Liver (tissue), 9 donors: ENCODE measurements around the gene FIBCD1. TPM values are rescaled to one million over a fixed set of nuclear protein-coding genes. Genes with fewer than 3 reads are reported as not detected.

Source experiments
- DNase-seq: peaks from one replicate; pipeline ENCODE4 v3.0.0-alpha.2; 2017; ENCODE audit warnings: low spot score
- H3K27ac ChIP-seq, 2 donors: one replicate each; pipeline ENCODE4 v1.7.0; 2013; ENCODE audit warnings: inconsistent platforms in 2 of 2, low read length in 2 of 2, control low read depth in 1 of 2, low read depth in 1 of 2, mild to moderate bottlenecking in 1 of 2
- H3K27me3 ChIP-seq, 4 donors: one replicate each; pipeline versions ENCODE4 v1.6.1 to v1.7.0; 2013; ENCODE audit warnings: low read length in 3 of 4, inconsistent platforms in 1 of 4, mild to moderate bottlenecking in 1 of 4, moderate library complexity in 1 of 4; ENCODE audit not compliant: control insufficient read depth in 4 of 4, insufficient read depth in 4 of 4
- H3K36me3 ChIP-seq, 4 donors: one replicate each; pipeline versions ENCODE4 v1.6.1 to v1.7.0; 2013; ENCODE audit warnings: low read length in 3 of 4, mild to moderate bottlenecking in 3 of 4, low read depth in 1 of 4, moderate library complexity in 1 of 4; ENCODE audit not compliant: control insufficient read depth in 4 of 4, insufficient read depth in 3 of 4
- H3K4me1 ChIP-seq, 4 donors: one replicate each; pipeline versions ENCODE4 v1.6.1 to v1.7.0; 2013; ENCODE audit warnings: low read length in 3 of 4, mild to moderate bottlenecking in 3 of 4, moderate library complexity in 1 of 4; ENCODE audit not compliant: control insufficient read depth in 4 of 4, insufficient read depth in 4 of 4
- H3K4me3 ChIP-seq, 3 donors: one replicate each; pipeline versions ENCODE4 v1.6.1 to v1.7.0; 2013; ENCODE audit warnings: low read length in 3 of 3, control low read depth in 1 of 3, low read depth in 1 of 3, mild to moderate bottlenecking in 1 of 3
- H3K9ac ChIP-seq, 2 donors: one replicate each; pipeline ENCODE4 v1.7.0; 2013; ENCODE audit warnings: low read length in 2 of 2, mild to moderate bottlenecking in 2 of 2, moderate library complexity in 2 of 2, control low read depth in 1 of 2, low read depth in 1 of 2
- H3K9me3 ChIP-seq, 4 donors: one replicate each; pipeline versions ENCODE4 v1.6.1 to v1.7.0; 2013; ENCODE audit warnings: low read length in 3 of 4; ENCODE audit not compliant: control insufficient read depth in 4 of 4
- EGR1 ChIP-seq, 2 donors: IDR thresholded peaks; 2 replicates each; pipeline ENCODE4 v1.6.1; 2016 to 2018; ENCODE audit warnings: antibody characterized with exemption in 2 of 2, low read depth in 2 of 2
- FOXA1 ChIP-seq: IDR thresholded peaks from 2 replicates; pipeline ENCODE4 v1.6.1; 2016; ENCODE audit warnings: antibody characterized with exemption
- FOXA2 ChIP-seq: IDR thresholded peaks from 2 replicates; pipeline ENCODE4 v1.6.1; 2016; ENCODE audit warnings: antibody characterized with exemption
- GABPA ChIP-seq, 2 donors: IDR thresholded peaks in 1 of 2; conservative IDR thresholded peaks in 1 of 2; 2 replicates each; pipeline ENCODE4 v1.6.1; 2016; ENCODE audit warnings: antibody characterized with exemption in 2 of 2, mild to moderate bottlenecking in 1 of 2, moderate library complexity in 1 of 2
- HNF4A ChIP-seq, 2 donors: conservative IDR thresholded peaks; 2 replicates each; pipeline ENCODE4 v1.6.1; 2016; ENCODE audit warnings: antibody characterized with exemption in 2 of 2, mild to moderate bottlenecking in 2 of 2
- HNF4G ChIP-seq: IDR thresholded peaks from 2 replicates; pipeline ENCODE4 v1.6.1; 2016; ENCODE audit warnings: antibody characterized with exemption
- JUND ChIP-seq, 2 donors: IDR thresholded peaks; 2 replicates each; pipeline ENCODE4 v1.6.1; 2016; ENCODE audit warnings: antibody characterized with exemption in 2 of 2
- NR2F2 ChIP-seq: IDR thresholded peaks from 2 replicates; pipeline ENCODE4 v1.6.1; 2016; ENCODE audit warnings: antibody characterized with exemption
- RAD21 ChIP-seq, 2 donors: IDR thresholded peaks; 2 replicates each; pipeline ENCODE4 v1.6.1; 2016; ENCODE audit warnings: antibody characterized with exemption in 2 of 2, mild to moderate bottlenecking in 2 of 2
- RXRA ChIP-seq, 2 donors: IDR thresholded peaks; 2 replicates each; pipeline ENCODE4 v1.6.1; 2017 to 2018; ENCODE audit warnings: antibody characterized with exemption in 2 of 2, mild to moderate bottlenecking in 1 of 2
- SP1 ChIP-seq: IDR thresholded peaks from 2 replicates; pipeline ENCODE4 v1.6.1; 2018; ENCODE audit warnings: antibody characterized with exemption, mild to moderate bottlenecking
- TAF1 ChIP-seq: conservative IDR thresholded peaks from 2 replicates; pipeline ENCODE4 v1.6.1; 2016; ENCODE audit warnings: antibody characterized with exemption, mild to moderate bottlenecking
- YY1 ChIP-seq: IDR thresholded peaks from 2 replicates; pipeline ENCODE4 v1.6.1; 2016; ENCODE audit warnings: antibody characterized with exemption, mild to moderate bottlenecking
- WGBS: extraction: QIAGEN DNeasy Blood & Tissue Kit; methylation state at CpG from one replicate; pipeline ENCODE4 v1.1.7; 2013; 5-methylcytosine and 5-hydroxymethylcytosine counted together
- polyA plus RNA-seq, 2 donors: library from polyadenylated mRNA; stranded (reverse) in 1 of 2; unstranded in 1 of 2; fragments of 200-250 nt in 1 of 2; fragments of >200 nt in 1 of 2; fragmentation: Nextera tagmentation in 1 of 2; extraction: Ambion mirVana in 1 of 2; gene quantifications; one replicate each; pipeline versions ENCODE4 v1.2.1 to v1.2.3, GENCODE V29; 2013 to 2015
- total RNA-seq, 2 donors: library from RNA; depleted of rRNA; stranded (reverse); fragments of >200 nt; gene quantifications; one replicate each; pipeline ENCODE4 v1.2.3, GENCODE V29; 2014
- TF ChIP-seq, protein P1 (sequence below): fragments of 150-350 bp; IDR thresholded peaks from 2 replicates; pipeline ENCODE4 v1.5.1; 2017; ENCODE audit warnings: improper control_type of control experiment, low read depth, low read length; ENCODE audit not compliant: missing input control
- TF ChIP-seq, protein P2 (sequence below): IDR thresholded peaks from 2 replicates; pipeline ENCODE4 v1.6.1; 2016; ENCODE audit warnings: antibody characterized with exemption
- TF ChIP-seq, protein P3 (sequence below): IDR thresholded peaks from 2 replicates; pipeline ENCODE4 v1.6.1; 2016; ENCODE audit warnings: antibody characterized with exemption, mild to moderate bottlenecking
- TF ChIP-seq, protein P4 (sequence below): IDR thresholded peaks from 2 replicates; pipeline ENCODE4 v1.6.1; 2016; ENCODE audit warnings: antibody characterized with exemption
- TF ChIP-seq, protein P5 (sequence below): IDR thresholded peaks from 2 replicates; pipeline ENCODE4 v1.6.1; 2016; ENCODE audit warnings: antibody characterized with exemption
- donor health status: healthy.
- donor health status: healthy.
- donor health status: healthy.
- donor health status: healthy.
- donor health status: healthy.

FIBCD1 gene
- total and polyA plus RNA-seq, 4 donors: not detected

GRCh38 chr9:130972277-130972956 is 33.4 kb upstream of the FIBCD1 start:
- Histone ChIP-seq H3K27me3 (peaks cover 0 to 9% (median 0%) of the 10 kb centered on the region in 4 donors), H3K9ac (no peak overlapping the region), H3K4me1 (no peaks in the 10 kb centered on the region), H3K4me3 (no peak overlapping the region), H3K36me3 (no peaks in the 10 kb centered on the region), H3K9me3 (no peaks in the 10 kb centered on the region), H3K27ac (no peak overlapping the region)
- no peak for TF ChIP-seq RXRA (IDR thresholded peaks at IDR 0.05)
- no peak for TF ChIP-seq RAD21 (IDR thresholded peaks at IDR 0.05)
- TF ChIP-seq NR2F2: no peak
- TF ChIP-seq EGR1 (IDR thresholded peaks at IDR 0.05; ENCODE audit: low read depth in 2 of 2): no peak
- TF ChIP-seq, protein P1, sequence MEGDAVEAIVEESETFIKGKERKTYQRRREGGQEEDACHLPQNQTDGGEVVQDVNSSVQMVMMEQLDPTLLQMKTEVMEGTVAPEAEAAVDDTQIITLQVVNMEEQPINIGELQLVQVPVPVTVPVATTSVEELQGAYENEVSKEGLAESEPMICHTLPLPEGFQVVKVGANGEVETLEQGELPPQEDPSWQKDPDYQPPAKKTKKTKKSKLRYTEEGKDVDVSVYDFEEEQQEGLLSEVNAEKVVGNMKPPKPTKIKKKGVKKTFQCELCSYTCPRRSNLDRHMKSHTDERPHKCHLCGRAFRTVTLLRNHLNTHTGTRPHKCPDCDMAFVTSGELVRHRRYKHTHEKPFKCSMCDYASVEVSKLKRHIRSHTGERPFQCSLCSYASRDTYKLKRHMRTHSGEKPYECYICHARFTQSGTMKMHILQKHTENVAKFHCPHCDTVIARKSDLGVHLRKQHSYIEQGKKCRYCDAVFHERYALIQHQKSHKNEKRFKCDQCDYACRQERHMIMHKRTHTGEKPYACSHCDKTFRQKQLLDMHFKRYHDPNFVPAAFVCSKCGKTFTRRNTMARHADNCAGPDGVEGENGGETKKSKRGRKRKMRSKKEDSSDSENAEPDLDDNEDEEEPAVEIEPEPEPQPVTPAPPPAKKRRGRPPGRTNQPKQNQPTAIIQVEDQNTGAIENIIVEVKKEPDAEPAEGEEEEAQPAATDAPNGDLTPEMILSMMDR: no peak
- no peak for TF ChIP-seq GABPA (IDR thresholded peaks at IDR 0.05 in 1 of 2, conservative IDR thresholded peaks at IDR 0.05 in 1 of 2)
- TF ChIP-seq HNF4G: no peak
- TF ChIP-seq, protein P2, sequence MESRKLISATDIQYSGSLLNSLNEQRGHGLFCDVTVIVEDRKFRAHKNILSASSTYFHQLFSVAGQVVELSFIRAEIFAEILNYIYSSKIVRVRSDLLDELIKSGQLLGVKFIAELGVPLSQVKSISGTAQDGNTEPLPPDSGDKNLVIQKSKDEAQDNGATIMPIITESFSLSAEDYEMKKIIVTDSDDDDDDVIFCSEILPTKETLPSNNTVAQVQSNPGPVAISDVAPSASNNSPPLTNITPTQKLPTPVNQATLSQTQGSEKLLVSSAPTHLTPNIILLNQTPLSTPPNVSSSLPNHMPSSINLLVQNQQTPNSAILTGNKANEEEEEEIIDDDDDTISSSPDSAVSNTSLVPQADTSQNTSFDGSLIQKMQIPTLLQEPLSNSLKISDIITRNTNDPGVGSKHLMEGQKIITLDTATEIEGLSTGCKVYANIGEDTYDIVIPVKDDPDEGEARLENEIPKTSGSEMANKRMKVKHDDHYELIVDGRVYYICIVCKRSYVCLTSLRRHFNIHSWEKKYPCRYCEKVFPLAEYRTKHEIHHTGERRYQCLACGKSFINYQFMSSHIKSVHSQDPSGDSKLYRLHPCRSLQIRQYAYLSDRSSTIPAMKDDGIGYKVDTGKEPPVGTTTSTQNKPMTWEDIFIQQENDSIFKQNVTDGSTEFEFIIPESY: no peak
- no peak for TF ChIP-seq YY1
- TF ChIP-seq FOXA1: no peak
- TF ChIP-seq, protein P3, sequence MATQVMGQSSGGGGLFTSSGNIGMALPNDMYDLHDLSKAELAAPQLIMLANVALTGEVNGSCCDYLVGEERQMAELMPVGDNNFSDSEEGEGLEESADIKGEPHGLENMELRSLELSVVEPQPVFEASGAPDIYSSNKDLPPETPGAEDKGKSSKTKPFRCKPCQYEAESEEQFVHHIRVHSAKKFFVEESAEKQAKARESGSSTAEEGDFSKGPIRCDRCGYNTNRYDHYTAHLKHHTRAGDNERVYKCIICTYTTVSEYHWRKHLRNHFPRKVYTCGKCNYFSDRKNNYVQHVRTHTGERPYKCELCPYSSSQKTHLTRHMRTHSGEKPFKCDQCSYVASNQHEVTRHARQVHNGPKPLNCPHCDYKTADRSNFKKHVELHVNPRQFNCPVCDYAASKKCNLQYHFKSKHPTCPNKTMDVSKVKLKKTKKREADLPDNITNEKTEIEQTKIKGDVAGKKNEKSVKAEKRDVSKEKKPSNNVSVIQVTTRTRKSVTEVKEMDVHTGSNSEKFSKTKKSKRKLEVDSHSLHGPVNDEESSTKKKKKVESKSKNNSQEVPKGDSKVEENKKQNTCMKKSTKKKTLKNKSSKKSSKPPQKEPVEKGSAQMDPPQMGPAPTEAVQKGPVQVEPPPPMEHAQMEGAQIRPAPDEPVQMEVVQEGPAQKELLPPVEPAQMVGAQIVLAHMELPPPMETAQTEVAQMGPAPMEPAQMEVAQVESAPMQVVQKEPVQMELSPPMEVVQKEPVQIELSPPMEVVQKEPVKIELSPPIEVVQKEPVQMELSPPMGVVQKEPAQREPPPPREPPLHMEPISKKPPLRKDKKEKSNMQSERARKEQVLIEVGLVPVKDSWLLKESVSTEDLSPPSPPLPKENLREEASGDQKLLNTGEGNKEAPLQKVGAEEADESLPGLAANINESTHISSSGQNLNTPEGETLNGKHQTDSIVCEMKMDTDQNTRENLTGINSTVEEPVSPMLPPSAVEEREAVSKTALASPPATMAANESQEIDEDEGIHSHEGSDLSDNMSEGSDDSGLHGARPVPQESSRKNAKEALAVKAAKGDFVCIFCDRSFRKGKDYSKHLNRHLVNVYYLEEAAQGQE: no peak
- TF ChIP-seq HNF4A (conservative IDR thresholded peaks at IDR 0.05): no peak
- no peak for TF ChIP-seq SP1
- TF ChIP-seq TAF1: no peak
- no peak for TF ChIP-seq JUND (IDR thresholded peaks at IDR 0.05)
- TF ChIP-seq FOXA2: no peak
- TF ChIP-seq, protein P4, sequence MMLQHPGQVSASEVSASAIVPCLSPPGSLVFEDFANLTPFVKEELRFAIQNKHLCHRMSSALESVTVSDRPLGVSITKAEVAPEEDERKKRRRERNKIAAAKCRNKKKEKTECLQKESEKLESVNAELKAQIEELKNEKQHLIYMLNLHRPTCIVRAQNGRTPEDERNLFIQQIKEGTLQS: no peak
- TF ChIP-seq, protein P5, sequence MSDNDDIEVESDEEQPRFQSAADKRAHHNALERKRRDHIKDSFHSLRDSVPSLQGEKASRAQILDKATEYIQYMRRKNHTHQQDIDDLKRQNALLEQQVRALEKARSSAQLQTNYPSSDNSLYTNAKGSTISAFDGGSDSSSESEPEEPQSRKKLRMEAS: no peak
- WGBS: 72% methylated on average over 6 of the region's 6 CpGs
- DNase-seq: no peak
